WTC11 (cell line): ENCODE measurements around the gene GSTP1. TPM values are rescaled to one million over a fixed set of nuclear protein-coding genes. Genes with fewer than 3 reads are reported as not detected.

Experiments used
- ATAC-seq: fragments of 200-7000 bp; cut with Tn5 transposase; 2 replicates; pipeline ENCODE4 v1.10.0; 2021; ENCODE audit warnings: mild to moderate bottlenecking, moderate library complexity
- CTCF ChIA-PET: fragments of 300-600 bp; sonication (Branson Sonifier 250); formaldehyde crosslinking; loops from one replicate; lab custom pipeline; 2021; ENCODE audit warnings: antibody characterized with exemption; lab: Charles Lee
- POLR2A ChIA-PET: fragments of 350-600 bp; sonication (Branson Sonifier 250); formaldehyde crosslinking; loops from one replicate; lab custom pipeline; 2021; ENCODE audit warnings: antibody characterized with exemption; lab: Charles Lee
- DNase-seq: peaks from one replicate; pipeline ENCODE4 v3.0.0; 2021; ENCODE audit warnings: low spot score
- H3K27ac Mint-ChIP-seq: 2 replicates; pipeline ENCODE4 v1.8.0; 2021; ENCODE audit warnings: mixed read lengths
- H3K27me3 Mint-ChIP-seq: 2 replicates; pipeline ENCODE4 v1.8.0; 2021; ENCODE audit warnings: low read depth, mild to moderate bottlenecking, moderate library complexity, mixed read lengths
- H3K36me3 Mint-ChIP-seq: 2 replicates; pipeline ENCODE4 v1.8.0; 2021; ENCODE audit warnings: mixed read lengths
- H3K4me1 Mint-ChIP-seq: 2 replicates; pipeline ENCODE4 v1.8.0; 2022; ENCODE audit warnings: mixed read lengths
- H3K4me3 Mint-ChIP-seq: 2 replicates; pipeline ENCODE4 v1.8.0; 2021; ENCODE audit warnings: mild to moderate bottlenecking, moderate library complexity, mixed read lengths
- H3K9me3 Mint-ChIP-seq: 2 replicates; pipeline ENCODE4 v1.8.0; 2021; ENCODE audit warnings: mixed read lengths
- ATF6 ChIP-seq: sonication (generic); formaldehyde crosslinking; IDR thresholded peaks from 2 replicates; pipeline ENCODE4 v1.8.1; 2023; ENCODE audit warnings: mild to moderate bottlenecking, missing genetic modification reagents
- CREM ChIP-seq: sonication (generic); formaldehyde crosslinking; IDR thresholded peaks from 2 replicates; pipeline ENCODE4 v1.8.1; 2022; ENCODE audit warnings: mild to moderate bottlenecking, missing genetic modification reagents, moderate library complexity
- ETV6 ChIP-seq: sonication (generic); formaldehyde crosslinking; IDR thresholded peaks from 2 replicates; pipeline ENCODE4 v1.8.1; 2022; ENCODE audit warnings: mild to moderate bottlenecking, missing genetic modification reagents
- FOXP1 ChIP-seq: sonication (generic); formaldehyde crosslinking; IDR thresholded peaks from 2 replicates; pipeline ENCODE4 v1.8.0; 2022; ENCODE audit warnings: missing genetic modification reagents, mild to moderate bottlenecking, moderate library complexity, borderline replicate concordance
- FOXP4 ChIP-seq: sonication (generic); formaldehyde crosslinking; IDR thresholded peaks from 2 replicates; pipeline ENCODE4 v1.8.0; 2022; ENCODE audit warnings: mild to moderate bottlenecking, missing genetic modification reagents
- NR1H2 ChIP-seq: sonication (generic); formaldehyde crosslinking; IDR thresholded peaks from 2 replicates; pipeline ENCODE4 v1.9.0; 2021; ENCODE audit warnings: mild to moderate bottlenecking, moderate library complexity, missing genetic modification reagents
- NR2C2 ChIP-seq: sonication (generic); formaldehyde crosslinking; IDR thresholded peaks from 2 replicates; pipeline ENCODE4 v1.8.0; 2022; ENCODE audit warnings: mild to moderate bottlenecking, missing genetic modification reagents
- PRRX2 ChIP-seq: fragments of 250-450 bp; sonication (Bioruptor Pico); IDR thresholded peaks from 2 replicates; pipeline ENCODE4 v1.8.0; 2021; ENCODE audit warnings: mild to moderate bottlenecking
- TEAD4 ChIP-seq: sonication (generic); formaldehyde crosslinking; IDR thresholded peaks from 2 replicates; pipeline ENCODE4 v1.8.0; 2022; ENCODE audit warnings: mild to moderate bottlenecking, missing genetic modification reagents
- TP53 ChIP-seq: sonication (generic); formaldehyde crosslinking; IDR thresholded peaks from 2 replicates; pipeline ENCODE4 v1.8.1; 2023; ENCODE audit warnings: mild to moderate bottlenecking, missing genetic modification reagents
- ZMAT4 ChIP-seq: fragments of 250-450 bp; sonication (Bioruptor Pico); IDR thresholded peaks from 2 replicates; pipeline ENCODE4 v1.9.0; 2021; ENCODE audit warnings: mild to moderate bottlenecking
- ZNF138 ChIP-seq: sonication (generic); formaldehyde crosslinking; conservative IDR thresholded peaks from 2 replicates; pipeline ENCODE4 v1.8.1; 2022; ENCODE audit warnings: mild to moderate bottlenecking, moderate library complexity, missing genetic modification reagents
- ZNF232 ChIP-seq: sonication (generic); formaldehyde crosslinking; IDR thresholded peaks from 2 replicates; pipeline ENCODE4 v1.8.0; 2022; ENCODE audit warnings: mild to moderate bottlenecking, missing genetic modification reagents
- ZNF423 ChIP-seq: fragments of 250-450 bp; sonication (Bioruptor Pico); IDR thresholded peaks from 2 replicates; pipeline ENCODE4 v2.1.2; 2022; ENCODE audit warnings: mild to moderate bottlenecking, moderate library complexity
- ZNF671 ChIP-seq: fragments of 250-450 bp; sonication (Bioruptor Pico); IDR thresholded peaks from 2 replicates; pipeline ENCODE4 v1.8.0; 2021; ENCODE audit warnings: mild to moderate bottlenecking
- total RNA-seq: library from RNA; stranded (reverse); gene quantifications from 3 replicates; pipeline ENCODE4 v1.2.3, GENCODE V29; 2021
- TF ChIP-seq, protein P1 (sequence below): sonication (generic); formaldehyde crosslinking; IDR thresholded peaks from 2 replicates; pipeline ENCODE4 v1.8.1; 2023; ENCODE audit warnings: mild to moderate bottlenecking, missing genetic modification reagents, moderate library complexity
- TF ChIP-seq, protein P2 (sequence below): sonication (generic); formaldehyde crosslinking; conservative IDR thresholded peaks from 2 replicates; pipeline ENCODE4 v1.8.1; 2022; ENCODE audit warnings: mild to moderate bottlenecking, missing genetic modification reagents
- TF ChIP-seq, protein P3 (sequence below): sonication (generic); formaldehyde crosslinking; IDR thresholded peaks from 2 replicates; pipeline ENCODE4 v1.8.1; 2022; ENCODE audit warnings: low read depth, mild to moderate bottlenecking, moderate library complexity, missing genetic modification reagents, borderline replicate concordance
- TF ChIP-seq, protein P4 (sequence below): sonication (generic); formaldehyde crosslinking; IDR thresholded peaks from 2 replicates; pipeline ENCODE4 v1.8.1; 2022; ENCODE audit warnings: missing genetic modification reagents, borderline replicate concordance

Gene GSTP1
- total RNA-seq, 1 experiment from 2014 or later: 1,452 TPM

GRCh38 chr11:67556244-67556643 lies 27.4 kb upstream of the GSTP1 start (continued):
- TF ChIP-seq TEAD4 (CRISPR knock-in tag): no peak
- TF ChIP-seq TP53 (CRISPR knock-in tag): no peak
- TF ChIP-seq ZNF671: no peak
- TF ChIP-seq ZMAT4 (CRISPR knock-in tag): no peak
- TF ChIP-seq FOXP4: no peak
- TF ChIP-seq PRRX2: no peak

GRCh38 chr11:67558084-67558772 lies 25.4 kb upstream of the GSTP1 start:
- Mint-ChIP-seq H3K9me3 (no peaks in the 10 kb centered on the region), H3K4me1 (peaks cover 8% of the 10 kb centered on the region), H3K27ac (no peak overlapping the region), H3K4me3 (no peak overlapping the region), H3K36me3 (no peaks in the 10 kb centered on the region), H3K27me3 (peaks cover 14% of the 10 kb centered on the region)
- TF ChIP-seq, protein P1, sequence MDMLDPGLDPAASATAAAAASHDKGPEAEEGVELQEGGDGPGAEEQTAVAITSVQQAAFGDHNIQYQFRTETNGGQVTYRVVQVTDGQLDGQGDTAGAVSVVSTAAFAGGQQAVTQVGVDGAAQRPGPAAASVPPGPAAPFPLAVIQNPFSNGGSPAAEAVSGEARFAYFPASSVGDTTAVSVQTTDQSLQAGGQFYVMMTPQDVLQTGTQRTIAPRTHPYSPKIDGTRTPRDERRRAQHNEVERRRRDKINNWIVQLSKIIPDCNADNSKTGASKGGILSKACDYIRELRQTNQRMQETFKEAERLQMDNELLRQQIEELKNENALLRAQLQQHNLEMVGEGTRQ (CRISPR knock-in tag): no peak
- TF ChIP-seq, protein P2, sequence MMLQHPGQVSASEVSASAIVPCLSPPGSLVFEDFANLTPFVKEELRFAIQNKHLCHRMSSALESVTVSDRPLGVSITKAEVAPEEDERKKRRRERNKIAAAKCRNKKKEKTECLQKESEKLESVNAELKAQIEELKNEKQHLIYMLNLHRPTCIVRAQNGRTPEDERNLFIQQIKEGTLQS (CRISPR knock-in tag): no peak
- TF ChIP-seq PRRX2 (no peak), ETV6 (CRISPR knock-in tag) (no peak), ATF6 (no peak), CREM (CRISPR knock-in tag) (no peak), ZNF423 (no peak), ZNF138 (CRISPR knock-in tag) (no peak), NR1H2 (CRISPR knock-in tag) (no peak), FOXP1 (no peak), NR2C2 (CRISPR knock-in tag) (no peak), ZNF232 (CRISPR knock-in tag) (no peak)
- TF ChIP-seq, protein P3, sequence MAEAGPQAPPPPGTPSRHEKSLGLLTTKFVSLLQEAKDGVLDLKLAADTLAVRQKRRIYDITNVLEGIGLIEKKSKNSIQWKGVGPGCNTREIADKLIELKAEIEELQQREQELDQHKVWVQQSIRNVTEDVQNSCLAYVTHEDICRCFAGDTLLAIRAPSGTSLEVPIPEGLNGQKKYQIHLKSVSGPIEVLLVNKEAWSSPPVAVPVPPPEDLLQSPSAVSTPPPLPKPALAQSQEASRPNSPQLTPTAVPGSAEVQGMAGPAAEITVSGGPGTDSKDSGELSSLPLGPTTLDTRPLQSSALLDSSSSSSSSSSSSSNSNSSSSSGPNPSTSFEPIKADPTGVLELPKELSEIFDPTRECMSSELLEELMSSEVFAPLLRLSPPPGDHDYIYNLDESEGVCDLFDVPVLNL (CRISPR knock-in tag): no peak
- TF ChIP-seq, protein P4, sequence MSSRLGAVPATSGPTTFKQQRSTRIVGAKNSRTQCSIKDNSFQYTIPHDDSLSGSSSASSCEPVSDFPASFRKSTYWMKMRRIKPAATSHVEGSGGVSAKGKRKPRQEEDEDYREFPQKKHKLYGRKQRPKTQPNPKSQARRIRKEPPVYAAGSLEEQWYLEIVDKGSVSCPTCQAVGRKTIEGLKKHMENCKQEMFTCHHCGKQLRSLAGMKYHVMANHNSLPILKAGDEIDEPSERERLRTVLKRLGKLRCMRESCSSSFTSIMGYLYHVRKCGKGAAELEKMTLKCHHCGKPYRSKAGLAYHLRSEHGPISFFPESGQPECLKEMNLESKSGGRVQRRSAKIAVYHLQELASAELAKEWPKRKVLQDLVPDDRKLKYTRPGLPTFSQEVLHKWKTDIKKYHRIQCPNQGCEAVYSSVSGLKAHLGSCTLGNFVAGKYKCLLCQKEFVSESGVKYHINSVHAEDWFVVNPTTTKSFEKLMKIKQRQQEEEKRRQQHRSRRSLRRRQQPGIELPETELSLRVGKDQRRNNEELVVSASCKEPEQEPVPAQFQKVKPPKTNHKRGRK (CRISPR knock-in tag): no peak
- DNase-seq (no peak), ATAC-seq (no peak)
- ChIA-PET POLR2A (no interaction called here), CTCF (interaction anchor here (0.9 kb wide), 1 partner anchor 13 kb away, joined by 3 read pairs; no protein-coding TSS in a partner anchor)
